ENCODE results near the gene HOXA1.
"Not testable (repeated sequence)": the region's sequence is repeated elsewhere in the genome, so short reads cannot be mapped to it uniquely, and the experiment has no call there.

HOXA1 gene

GRCh38 chr7:27045972-27046371, 49.8 kb downstream of the HOXA1 start:
- DNase-seq (ENCODE audit: low read depth), result not testable (repeated sequence)

- DNase-seq (ENCODE audit: low read depth), result not testable (repeated sequence)
Observed at GRCh38 chr7:27045066-27045465, 50.7 kb downstream of the HOXA1 start.

All from ELR (cell line).